Measurements from ENCODE around the gene TRAP1. TPM values are rescaled to one million over a fixed set of nuclear protein-coding genes. Genes with fewer than 3 reads are reported as not detected.
A peak's percentile ranks its signal among the peaks of the same experiment; 100 is the strongest.

The TRAP1 gene
- total RNA-seq, 1 experiment from 2014 or later = 416 TPM

DNA sequence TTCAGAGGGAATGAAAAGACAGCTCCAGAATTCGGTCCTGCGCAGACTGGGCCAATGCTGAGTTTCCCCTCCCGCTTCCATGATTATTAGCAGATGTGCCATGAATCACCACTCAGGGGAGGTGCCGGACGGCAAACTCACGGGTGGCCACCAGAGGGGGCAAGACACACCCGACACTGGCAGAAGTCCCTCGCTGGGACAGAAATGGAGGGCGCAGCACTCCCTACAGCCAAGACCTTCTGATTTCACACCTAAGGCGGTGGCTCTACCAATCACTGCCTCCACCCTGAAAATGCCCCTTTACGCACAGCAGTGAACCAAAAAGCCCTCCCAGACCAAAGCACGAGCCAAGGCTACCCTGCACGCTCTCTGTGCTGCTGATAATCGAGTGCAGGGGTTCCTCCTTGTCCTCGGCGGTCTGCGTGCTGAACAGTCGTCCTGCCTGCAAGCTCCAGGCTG lies 26.8 kb downstream of the TRAP1 start (continued):
- TF ChIP-seq, protein P1, sequence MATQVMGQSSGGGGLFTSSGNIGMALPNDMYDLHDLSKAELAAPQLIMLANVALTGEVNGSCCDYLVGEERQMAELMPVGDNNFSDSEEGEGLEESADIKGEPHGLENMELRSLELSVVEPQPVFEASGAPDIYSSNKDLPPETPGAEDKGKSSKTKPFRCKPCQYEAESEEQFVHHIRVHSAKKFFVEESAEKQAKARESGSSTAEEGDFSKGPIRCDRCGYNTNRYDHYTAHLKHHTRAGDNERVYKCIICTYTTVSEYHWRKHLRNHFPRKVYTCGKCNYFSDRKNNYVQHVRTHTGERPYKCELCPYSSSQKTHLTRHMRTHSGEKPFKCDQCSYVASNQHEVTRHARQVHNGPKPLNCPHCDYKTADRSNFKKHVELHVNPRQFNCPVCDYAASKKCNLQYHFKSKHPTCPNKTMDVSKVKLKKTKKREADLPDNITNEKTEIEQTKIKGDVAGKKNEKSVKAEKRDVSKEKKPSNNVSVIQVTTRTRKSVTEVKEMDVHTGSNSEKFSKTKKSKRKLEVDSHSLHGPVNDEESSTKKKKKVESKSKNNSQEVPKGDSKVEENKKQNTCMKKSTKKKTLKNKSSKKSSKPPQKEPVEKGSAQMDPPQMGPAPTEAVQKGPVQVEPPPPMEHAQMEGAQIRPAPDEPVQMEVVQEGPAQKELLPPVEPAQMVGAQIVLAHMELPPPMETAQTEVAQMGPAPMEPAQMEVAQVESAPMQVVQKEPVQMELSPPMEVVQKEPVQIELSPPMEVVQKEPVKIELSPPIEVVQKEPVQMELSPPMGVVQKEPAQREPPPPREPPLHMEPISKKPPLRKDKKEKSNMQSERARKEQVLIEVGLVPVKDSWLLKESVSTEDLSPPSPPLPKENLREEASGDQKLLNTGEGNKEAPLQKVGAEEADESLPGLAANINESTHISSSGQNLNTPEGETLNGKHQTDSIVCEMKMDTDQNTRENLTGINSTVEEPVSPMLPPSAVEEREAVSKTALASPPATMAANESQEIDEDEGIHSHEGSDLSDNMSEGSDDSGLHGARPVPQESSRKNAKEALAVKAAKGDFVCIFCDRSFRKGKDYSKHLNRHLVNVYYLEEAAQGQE (IDR thresholded peaks at IDR 0.05; ENCODE audit: low read depth) = no peak
- TF ChIP-seq POLR2AphosphoS5 (IDR thresholded peaks at IDR 0.05; ENCODE audit: low read depth, low read length) = no peak
- TF ChIP-seq EZH2 (IDR thresholded peaks at IDR 0.05) = no peak
- TF ChIP-seq FOSL1 (IDR thresholded peaks at IDR 0.05; ENCODE audit: low read depth) = no peak
- TF ChIP-seq SIN3A (IDR thresholded peaks at IDR 0.05; ENCODE audit: low read depth) = no peak
- TF ChIP-seq YY1 (IDR thresholded peaks at IDR 0.05; ENCODE audit: extremely low read depth, insufficient replicate concordance, low read depth, low read length) = peak; percentile 48
- TF ChIP-seq ZNF274 (IDR thresholded peaks at IDR 0.05; ENCODE audit: low read depth, low read length) = no peak
- no peak for TF ChIP-seq SRF (IDR thresholded peaks at IDR 0.05; ENCODE audit: low read depth)
- no peak for TF ChIP-seq TCF7L2 (IDR thresholded peaks at IDR 0.05; ENCODE audit: borderline replicate concordance, extremely low read depth, insufficient read depth, insufficient read length)
- TF ChIP-seq, protein P2, sequence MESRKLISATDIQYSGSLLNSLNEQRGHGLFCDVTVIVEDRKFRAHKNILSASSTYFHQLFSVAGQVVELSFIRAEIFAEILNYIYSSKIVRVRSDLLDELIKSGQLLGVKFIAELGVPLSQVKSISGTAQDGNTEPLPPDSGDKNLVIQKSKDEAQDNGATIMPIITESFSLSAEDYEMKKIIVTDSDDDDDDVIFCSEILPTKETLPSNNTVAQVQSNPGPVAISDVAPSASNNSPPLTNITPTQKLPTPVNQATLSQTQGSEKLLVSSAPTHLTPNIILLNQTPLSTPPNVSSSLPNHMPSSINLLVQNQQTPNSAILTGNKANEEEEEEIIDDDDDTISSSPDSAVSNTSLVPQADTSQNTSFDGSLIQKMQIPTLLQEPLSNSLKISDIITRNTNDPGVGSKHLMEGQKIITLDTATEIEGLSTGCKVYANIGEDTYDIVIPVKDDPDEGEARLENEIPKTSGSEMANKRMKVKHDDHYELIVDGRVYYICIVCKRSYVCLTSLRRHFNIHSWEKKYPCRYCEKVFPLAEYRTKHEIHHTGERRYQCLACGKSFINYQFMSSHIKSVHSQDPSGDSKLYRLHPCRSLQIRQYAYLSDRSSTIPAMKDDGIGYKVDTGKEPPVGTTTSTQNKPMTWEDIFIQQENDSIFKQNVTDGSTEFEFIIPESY (IDR thresholded peaks at IDR 0.05; ENCODE audit: extremely low read depth, insufficient replicate concordance, low read length) = no peak
- no peak for TF ChIP-seq POLR2A (IDR thresholded peaks at IDR 0.05; ENCODE audit: borderline replicate concordance, extremely low read depth, insufficient read depth, insufficient read length)
